HG03095 (cell line): ENCODE data around the gene BHLHE41.

Source experiments
- ATAC-seq: cut with Tn5 transposase; IDR thresholded peaks from one replicate; pipeline ENCODE4 v1.9.1; 2021; ENCODE audit warnings: moderate library complexity; ENCODE audit not compliant: unreplicated experiment

BHLHE41 gene

DNA sequence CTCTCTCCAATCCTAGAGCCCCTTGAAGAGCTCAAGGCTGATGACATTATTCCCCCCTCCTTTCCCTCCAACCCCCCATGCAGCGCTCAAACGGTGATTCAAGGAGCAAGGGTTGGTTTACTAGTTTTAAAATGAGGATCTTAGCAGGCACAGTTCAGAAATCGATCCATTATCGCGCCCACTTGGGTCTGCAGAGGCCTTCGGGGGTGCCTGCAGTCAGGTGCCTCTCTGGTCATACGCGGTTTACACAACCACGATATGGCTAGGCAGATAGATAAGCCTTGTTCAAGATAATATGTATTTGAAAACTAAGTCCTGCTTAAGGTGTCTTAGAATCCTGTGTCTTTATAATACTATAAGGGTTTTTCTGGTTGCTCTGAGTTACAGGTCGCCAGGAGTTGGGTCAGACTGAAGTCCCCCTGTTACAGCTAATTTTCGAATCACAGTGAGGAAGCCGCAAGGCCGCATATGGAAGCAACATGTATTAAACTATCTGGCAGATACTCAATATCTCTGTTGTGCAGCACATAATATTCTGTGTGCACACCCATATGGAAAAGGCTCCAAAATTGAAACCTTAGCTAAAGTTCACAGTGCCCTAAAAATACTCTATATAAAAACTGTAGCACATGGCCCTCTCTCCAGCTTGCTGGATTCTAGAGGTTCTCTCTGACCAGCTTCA lies 10.0 kb downstream of the BHLHE41 start:
- ATAC-seq: no peak

DNA sequence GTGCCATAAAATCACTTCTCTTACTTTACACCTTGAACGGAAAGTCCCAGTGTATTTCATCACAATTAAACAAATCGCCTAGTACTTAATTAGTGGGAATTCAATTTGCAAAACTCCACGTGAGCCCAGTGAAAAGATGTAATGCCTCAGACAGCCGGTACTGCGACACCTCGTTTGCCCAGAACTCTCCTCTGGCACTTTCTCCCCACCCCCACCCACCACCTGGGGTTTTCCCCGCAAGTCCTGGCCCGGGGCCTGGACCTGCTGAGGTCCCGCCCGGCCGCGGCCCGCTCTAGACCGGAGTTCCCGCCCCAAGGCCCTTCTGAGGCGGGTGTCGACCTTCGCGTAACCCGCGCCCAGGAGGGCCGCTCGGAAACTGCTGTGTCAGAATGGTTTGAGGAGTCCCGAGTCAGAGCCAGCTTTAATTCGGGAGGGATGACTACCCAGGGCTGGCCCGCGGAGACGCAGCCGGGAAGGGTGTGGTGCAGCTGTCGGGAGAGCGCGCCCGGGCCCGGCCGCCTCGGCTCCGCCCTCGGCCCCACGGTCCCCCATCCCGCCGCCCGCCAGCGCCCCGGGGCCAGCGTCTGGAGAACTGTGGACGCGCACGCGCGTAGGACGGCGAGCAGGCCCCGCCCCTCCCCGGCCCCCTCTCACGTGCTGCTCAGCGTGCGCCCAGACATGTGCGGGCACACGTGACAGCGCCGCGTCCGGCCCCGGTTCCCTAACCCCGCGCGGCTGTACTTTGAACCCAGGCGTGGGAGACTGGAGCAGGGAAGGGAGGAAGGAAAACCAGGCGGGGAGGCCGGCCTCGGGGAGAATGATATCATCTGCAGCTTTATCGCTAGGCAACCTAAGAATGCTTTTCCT lies 10.8 kb downstream of the BHLHE41 start:
- peak; percentile 71 for ATAC-seq

DNA sequence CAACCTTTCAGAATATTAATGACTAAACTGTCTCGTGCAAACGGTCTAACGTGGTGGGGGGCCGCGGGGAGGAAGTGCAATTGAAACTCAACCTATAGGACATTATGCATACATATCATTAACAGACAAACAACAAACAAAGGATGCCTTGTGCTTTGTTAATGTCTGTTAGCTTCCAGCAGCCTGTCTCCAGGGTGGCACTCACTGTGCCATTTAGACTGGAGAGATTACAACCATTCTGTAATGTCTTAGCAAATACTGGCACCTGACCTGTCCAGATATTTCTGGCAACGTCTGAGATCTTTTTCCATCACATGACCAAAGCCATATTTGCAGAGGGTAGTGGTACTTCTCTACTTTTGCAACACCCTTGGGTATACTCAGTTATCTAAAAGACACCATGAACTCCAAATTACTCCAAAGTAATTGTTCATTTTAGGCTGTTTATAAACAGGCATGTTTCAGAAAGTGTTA lies 11.6 kb downstream of the BHLHE41 start:
- ATAC-seq: no peak

DNA sequence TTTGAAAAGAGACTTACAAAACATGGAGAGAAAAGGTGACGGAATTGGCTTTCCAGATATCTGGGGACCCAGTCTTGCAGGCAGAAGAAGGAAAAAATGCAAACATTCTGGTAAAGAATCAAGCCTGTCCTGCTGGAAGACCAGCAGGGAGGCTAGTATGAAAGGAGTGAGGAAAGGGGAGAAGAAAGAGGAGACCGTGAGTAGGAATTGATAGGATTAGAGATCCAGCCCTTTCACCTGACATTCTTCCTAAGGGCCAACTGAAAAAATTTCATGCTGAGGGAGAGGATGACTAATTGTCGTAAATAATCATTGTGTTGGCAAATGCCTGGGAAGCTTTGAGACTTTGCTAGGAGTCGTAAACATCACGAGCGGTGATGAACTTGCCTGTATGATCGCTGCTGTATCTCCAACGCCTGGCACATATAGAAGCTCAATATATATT lies 12.1 kb downstream of the BHLHE41 start:
- ATAC-seq: no peak

DNA sequence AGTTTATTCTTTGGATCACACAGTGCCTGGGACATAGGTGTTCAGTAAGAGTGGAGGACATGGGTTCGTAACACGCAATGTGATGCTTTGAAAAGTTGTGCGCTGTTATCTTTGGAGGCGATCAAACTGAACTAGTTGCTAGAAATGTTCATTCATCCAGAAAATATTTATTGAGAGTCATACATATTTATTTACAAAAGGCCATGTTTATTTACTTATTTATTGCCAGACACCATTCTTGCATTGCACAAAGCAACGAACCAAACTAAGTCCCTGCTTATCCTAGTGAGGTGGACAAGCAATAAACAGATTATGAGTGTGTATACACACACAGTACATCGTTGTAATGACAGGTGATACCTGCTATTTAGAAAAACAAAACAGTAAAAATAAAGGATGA lies 12.6 kb downstream of the BHLHE41 start:
- no peak for ATAC-seq

DNA sequence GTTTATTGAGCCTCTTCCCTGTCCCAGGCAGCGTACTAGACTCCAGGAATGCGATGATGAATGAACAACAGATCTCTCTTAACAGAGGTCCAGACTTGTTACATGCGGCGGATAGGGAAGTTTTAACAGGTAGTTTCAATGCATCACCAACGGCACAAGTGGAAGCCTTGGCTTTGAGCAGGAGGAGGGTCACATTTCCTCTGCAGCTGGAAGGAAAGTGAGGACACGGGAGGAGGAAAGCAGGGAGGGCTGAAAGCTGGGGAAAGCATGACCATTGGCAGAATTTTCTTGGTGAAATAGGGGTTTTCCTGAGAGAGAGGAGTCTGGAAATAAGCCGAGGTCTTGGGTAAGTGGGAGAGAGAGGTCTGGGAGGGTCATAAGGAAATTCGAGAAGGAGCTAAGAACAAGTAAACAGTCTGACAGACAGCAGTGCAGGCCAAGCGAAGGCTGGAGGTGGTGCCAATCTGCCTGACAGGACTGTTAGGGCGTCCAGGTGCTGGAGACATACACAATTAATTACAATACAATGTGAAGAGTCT lies 15.4 kb downstream of the BHLHE41 start:
- no peak for ATAC-seq

DNA sequence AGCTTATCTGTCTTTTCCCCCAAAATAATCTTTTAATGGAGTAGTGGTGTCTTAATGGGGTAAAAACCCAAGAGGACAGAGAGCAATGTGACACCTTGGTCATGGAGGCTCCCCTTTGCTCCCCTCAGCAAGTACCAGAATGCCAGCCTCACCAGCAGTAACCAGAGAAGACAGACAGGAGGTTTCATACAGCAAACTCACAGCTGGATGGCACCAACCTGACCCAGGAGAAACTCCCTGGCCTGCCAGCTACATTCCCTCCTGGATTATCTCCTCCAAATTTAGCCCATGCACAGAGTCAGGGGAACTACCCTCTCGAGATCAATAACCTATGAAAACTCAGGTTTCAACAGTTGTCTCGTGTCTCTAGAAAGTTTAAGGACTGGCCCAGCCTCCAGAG lies 15.9 kb downstream of the BHLHE41 start:
- ATAC-seq: no peak

DNA sequence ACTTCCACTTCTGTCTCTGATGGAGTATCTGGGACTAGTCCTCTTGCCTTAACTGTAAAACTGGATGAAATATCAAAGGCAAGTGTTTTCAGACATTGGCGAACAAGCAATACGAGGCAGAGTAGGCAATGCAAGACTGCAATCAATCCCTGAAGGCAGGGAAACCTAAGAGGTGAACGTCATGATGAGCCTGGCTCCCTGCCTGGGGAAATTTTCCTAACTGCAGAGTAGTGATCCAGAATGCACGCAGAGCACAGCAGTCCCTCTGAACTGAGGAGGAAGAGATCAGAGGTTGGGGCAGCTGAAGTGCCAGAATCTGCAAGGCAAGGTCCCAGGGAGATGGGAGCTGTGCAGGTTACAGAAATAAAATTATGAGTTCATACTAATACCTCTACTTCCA lies 18.5 kb downstream of the BHLHE41 start:
- no peak for ATAC-seq

DNA sequence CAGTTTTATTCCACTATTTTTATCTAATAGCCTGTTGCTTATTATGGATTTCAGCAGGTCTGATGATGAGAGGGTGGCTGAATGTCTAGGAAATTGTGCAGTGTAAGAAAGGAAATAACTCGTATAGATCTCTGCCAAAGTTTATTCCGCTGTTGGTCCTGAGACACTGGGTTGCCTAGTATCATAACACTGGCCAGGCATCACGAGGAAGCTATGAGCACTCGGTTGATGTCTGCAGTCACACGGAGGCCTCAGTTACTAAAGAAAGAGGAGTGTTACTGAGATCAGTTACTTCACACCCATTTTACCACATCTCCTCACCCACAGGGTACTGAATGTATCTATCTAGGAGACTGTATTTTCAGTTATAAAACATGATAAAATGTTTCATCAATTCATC lies 21.9 kb downstream of the BHLHE41 start:
- ATAC-seq: no peak

DNA sequence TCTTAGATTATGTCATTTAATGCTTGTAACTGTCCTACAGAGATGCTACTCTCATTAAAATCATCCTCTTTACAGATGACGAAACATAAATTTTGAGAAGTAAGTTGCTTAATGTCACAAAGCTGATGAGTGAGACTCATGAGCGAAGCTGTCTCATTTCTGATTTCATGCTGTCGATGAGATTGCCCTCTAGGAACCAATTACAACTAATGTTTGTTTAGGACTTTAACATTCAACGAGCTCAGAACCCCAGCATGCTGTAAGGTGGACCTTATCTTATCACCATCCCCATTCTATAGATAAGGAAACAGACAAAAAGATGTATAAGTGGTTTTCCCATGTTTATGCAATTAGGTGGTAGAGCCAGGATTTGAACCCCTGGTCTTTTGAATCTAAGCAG lies 23.1 kb downstream of the BHLHE41 start:
- ATAC-seq: no peak

DNA sequence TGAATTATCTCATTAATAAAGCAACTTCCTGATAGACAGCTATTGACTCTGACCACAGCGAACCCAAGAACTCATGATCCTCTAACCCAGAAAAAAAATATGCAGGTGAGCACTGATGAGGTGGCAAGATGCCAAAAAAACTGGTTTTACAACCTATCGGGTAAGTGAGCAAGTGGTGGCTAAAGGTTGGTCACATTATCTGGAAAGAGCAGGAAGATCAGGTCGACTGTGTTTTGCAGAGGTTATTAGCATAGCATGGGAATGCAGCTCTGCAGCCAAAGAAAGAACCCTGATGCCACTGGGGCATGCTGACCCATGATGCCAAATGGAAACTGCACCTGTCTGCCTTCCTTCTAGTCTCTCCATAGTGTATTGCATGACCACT lies 23.5 kb downstream of the BHLHE41 start:
- no peak for ATAC-seq

DNA sequence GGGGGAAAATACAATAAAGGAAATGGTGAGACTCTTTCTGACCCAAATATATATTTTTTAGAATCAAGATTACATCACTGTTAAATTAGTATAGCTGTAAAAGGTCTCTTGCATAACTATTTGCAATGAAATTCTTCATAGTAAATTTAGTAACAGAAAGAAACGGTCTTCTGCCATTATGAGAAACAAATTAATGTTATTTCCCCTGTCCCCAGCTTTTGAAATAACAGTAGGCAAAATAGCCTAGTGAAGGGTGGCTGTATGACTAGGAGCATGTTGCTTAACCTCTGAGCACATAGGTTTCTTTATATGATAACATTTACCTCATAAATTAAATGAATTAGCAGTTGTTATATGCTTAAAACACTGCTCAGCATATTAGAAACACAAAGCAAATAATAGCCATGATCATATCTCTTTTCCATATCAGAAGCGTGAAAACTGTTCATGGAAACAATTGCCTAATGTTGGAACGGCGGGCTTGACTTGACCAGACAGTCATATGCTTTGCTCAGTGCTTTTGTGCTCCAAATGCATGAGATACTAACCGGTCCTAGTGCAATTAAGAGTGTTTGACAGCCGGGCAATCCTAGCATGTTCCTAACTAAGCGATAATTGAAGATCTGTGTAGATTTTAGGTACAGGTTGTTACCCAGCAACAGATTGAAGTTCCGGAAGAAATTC lies 24.0 kb downstream of the BHLHE41 start:
- ATAC-seq: no peak

DNA sequence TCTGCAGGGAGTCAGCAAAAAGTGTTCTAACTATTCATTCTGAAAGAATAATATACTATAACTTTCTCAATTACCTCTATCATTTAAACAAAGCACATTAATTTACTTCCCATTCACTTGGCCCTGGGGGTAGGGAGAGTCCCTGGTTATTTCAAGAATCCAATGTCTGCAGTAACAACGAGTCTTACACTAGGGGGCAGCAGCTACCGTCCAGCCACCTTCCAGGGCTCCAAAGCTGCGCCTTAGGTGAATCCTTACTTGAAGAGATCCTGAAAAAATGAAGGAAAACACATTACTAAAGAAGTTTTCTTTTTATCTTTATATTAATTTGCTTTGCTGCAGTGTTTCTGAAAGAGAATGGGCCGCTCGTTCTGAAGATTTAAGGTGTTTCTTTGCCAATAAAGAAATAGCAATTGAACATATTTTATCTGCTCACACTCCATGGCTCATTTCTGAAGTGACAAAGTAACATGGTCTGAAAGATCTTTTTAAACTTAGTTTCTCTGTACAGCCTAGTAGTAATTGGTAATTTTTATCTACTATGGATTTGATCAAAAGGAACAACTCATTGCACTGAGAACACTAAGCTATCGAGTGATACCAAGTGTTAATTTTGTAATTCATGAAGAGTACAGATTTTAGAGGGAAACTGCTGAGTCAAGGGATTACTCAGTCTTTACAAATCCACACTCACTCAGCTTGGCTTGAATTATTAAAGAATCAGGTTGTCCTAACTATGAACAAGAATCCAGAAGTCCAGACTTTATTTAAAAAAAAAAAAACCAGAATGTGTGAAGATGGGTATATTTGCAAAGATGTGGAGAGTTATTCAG lies 27.6 kb downstream of the BHLHE41 start:
- peak; percentile 93 for ATAC-seq

DNA sequence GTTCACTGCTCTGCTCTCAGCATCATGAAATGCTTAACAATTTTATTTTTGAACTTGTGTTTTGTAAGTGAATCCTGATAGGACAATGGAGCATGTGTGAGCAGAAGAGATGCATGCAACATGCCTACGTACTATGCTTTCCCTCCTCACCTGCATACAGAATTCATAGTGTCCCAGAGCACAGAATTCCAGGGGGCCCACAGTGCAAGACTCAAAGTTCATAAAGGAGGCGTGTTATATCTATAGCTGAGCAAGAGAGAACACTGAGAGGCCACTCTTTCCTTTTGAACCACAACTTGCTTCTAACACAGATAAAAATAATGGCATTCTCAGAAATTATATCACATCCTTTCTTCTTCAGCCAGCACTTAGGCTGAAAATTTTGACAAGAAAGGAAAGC lies 28.8 kb downstream of the BHLHE41 start:
- ATAC-seq: no peak

DNA sequence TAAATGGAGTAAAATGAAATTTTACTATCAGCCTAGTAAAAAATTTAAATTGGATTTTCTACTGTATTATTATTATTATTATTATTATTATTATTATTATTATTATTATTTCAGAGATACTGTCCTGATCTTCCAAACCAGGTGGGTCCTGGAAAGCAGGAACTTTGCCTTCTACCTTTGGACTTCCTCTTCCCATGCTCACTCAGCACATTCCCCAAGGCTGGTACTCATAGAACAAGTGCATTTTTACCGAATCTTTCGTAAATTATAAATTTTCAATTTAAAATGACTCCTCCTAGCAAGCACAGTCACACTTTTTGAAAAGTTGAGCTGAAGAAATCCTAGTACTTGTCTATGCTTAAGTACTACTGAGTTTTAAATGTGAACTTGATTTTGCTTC lies 29.7 kb downstream of the BHLHE41 start:
- no peak for ATAC-seq

DNA sequence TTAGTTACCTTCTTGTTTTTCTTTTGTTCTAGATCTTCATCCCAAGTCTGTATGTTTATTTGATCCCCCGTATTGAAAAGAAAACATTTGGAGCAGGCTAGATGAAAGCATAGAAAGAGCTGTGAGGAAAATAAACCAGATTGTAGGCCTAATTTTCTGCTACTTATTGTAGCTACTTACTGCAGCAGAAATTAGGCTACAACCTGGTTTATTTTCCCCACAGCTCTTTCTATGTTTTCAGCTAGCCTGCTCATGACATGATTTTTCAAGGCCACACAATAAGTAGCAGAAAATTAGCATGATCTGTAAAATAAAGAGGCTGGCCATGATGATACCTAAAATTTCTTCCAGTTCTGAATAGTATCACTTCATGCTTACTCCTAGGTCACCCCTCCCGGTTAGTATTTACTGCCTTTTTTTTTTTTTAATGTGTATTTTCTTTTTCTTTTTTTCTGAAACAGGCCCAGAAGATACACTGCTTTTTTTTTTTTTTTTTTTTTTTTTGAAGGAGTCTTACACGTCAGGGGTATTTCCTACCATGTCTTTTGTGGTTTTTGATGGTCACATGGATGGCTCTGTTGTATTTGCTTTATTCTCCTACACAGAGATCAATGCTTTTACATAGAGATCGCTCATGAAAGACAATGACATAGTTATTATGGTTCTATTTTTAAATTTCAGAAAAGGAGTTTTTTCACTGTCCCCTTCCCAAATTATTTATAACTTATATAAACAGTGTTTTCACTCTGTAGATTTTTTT lies 32.3 kb downstream of the BHLHE41 start:
- no peak for ATAC-seq

DNA sequence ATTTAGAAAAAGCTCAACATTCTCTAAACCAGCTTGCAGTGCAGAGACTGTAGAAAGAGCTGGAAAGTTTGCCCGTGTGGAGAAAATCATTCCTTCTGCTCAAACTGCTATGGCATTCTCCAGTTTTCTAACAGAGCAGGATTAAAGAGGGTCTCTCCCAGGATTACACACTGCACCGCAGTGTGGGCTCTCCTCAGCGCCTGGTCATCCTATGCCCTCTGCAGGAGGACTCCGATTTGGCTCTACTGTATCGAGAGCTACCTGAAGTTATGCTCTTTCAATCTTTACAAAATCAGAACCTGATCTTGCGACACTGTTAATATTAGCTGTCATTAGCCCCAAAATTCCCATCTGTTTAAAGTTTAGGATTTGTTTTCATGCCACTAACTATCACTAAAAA lies 33.0 kb downstream of the BHLHE41 start:
- no peak for ATAC-seq

DNA sequence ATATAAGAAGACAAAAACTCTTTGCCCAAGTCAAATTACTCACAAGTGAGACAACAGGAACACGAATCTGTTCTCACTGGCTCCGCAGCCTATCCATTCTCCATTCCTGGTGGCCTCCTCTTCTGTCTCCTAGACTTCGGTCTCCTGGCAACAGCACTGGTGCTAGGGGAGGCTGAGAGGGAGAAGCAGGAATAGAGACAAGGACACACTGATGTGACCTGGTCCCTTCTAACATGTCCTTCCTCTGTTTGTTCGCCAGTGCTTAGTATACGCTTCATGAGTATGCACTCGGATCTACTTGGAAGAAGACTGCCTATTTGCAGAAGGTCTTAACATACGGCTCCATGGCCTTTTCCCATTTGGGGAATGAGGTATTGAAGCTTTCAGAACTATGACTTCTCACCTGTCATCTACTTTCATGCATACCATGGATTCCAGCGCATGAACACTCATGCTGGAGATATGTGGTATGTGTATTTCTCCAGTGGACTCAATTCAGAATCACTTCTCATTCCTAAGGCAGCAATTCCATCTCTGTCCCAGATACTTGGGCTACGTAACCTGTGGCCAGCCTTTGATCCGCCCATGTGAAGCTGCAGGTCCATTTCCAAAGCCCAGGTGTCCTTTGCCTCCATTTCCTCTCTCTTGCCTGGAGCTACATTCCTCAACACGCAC lies 33.9 kb downstream of the BHLHE41 start:
- no peak for ATAC-seq

DNA sequence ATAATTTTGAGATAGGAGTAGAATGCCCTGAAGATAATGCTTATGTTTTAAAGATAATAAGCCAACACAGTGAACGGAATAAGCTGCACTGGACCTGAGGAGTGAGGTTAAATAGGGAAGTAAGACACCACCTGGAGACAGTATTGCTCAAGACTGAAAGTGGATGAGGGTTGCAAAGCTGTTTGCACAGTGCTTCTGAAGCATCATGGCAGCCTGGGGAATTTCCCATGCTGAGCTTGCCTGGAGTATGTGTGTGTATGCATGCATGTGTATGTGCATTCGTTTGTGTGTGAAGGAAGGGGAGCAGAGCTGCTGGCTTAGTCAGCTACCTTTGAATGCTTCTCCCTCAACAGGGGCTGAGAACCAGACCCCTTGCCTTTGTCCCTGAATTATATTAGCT lies 35.8 kb downstream of the BHLHE41 start:
- ATAC-seq: peak; percentile 99
